ENCODE data around the gene SLC16A7.

Gene SLC16A7

DNA sequence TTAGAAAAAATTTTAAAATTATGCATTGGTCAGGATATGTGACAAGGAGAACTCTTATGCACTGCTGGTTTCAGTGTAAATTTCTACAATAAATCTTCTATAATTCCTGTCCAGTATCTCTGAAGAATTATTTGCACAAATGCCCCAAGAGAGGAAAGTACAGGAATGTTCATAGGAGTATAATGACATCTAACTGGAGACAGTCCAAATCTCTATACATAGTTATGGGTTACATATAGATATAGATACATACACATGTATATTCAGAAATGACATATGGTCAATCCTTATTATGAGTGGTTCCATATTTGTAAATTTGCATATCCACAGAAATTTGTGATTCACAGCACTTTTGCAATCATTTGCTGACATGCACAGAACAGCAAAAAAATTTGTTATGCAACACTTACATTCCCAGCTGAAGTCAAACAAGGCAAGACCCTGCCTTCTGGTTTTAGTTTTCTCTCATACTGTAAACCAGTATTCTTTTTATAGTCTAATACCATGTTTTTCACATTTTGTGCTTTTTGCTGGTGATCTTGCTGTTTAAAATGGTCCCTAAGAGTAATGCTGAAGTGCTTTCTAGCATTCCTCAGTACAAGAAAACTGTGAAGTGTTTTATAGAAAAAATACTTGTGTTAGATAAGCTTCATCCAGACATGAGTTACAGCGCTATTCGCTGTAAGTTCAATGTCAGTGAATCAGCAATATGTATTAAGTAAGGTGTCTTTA lies 103.8 kb downstream of the SLC16A7 start:
- no peaks in the 10 kb centered on the region for H3K9me3 Mint-ChIP-seq

GRCh38 chr12:59700153-59700450 lies 104.3 kb downstream of the SLC16A7 start:
- H3K27me3 Mint-ChIP-seq = no peaks in the 10 kb centered on the region
- no peak overlapping the region for H3K4me3 Mint-ChIP-seq
- DNase-seq (ENCODE audit: low spot score in 2 of 2) (no peak), ATAC-seq (replicated peaks; ENCODE audit: extremely low read depth, poor library complexity, severe bottlenecking) (no peak)
- peaks cover 12% of the 10 kb centered on the region for H3K4me1 Mint-ChIP-seq
- no peaks in the 10 kb centered on the region for H3K9me3 Mint-ChIP-seq
- H3K36me3 Mint-ChIP-seq (ENCODE audit: insufficient read depth) = no peaks in the 10 kb centered on the region
- no peak overlapping the region for H3K27ac Mint-ChIP-seq (ENCODE audit: low read depth)

More for the DNA sequence above, 103.8 kb downstream of the SLC16A7 start:
- Mint-ChIP-seq H3K27ac (ENCODE audit: low read depth) (no peak overlapping the region), H3K27me3 (no peaks in the 10 kb centered on the region), H3K4me3 (no peak overlapping the region), H3K4me1 (peaks cover 14% of the 10 kb centered on the region), H3K36me3 (ENCODE audit: insufficient read depth) (no peaks in the 10 kb centered on the region)
- no peak for DNase-seq (ENCODE audit: low spot score in 2 of 2)
- ATAC-seq (replicated peaks; ENCODE audit: extremely low read depth, poor library complexity, severe bottlenecking) = no peak

GRCh38 chr12:59708064-59708463 lies 112.2 kb downstream of the SLC16A7 start:
- ATAC-seq (replicated peaks; ENCODE audit: extremely low read depth, poor library complexity, severe bottlenecking) (no peak), DNase-seq (ENCODE audit: low spot score in 2 of 2) (no peak)
- Mint-ChIP-seq H3K4me3 (no peak overlapping the region), H3K27me3 (no peaks in the 10 kb centered on the region), H3K36me3 (ENCODE audit: insufficient read depth) (peaks cover 8% of the 10 kb centered on the region), H3K9me3 (no peaks in the 10 kb centered on the region), H3K4me1 (peaks cover 15% of the 10 kb centered on the region), H3K27ac (ENCODE audit: low read depth) (no peak overlapping the region)

DNA sequence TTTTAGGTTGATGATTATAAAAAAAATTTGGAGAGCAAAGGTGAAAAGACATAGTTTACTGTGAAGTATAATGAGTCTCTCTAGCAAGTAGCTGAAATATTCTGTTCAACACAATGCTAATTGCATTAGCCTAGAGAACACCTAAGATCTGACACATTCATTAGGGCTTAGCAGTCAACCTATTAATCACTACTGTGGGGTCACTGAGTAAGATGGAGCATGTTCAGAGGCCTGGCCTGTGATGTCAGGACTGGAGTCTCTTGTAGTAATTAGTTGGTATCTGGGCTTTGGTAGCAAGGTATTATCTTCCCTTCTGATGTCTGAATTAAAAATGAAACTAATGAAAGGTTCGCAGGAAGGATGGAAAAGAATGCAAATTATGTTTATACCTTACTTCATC lies 112.7 kb downstream of the SLC16A7 start:
- Mint-ChIP-seq H3K36me3 (ENCODE audit: insufficient read depth) (peaks cover 8% of the 10 kb centered on the region), H3K27me3 (no peaks in the 10 kb centered on the region), H3K27ac (ENCODE audit: low read depth) (no peak overlapping the region), H3K9me3 (no peaks in the 10 kb centered on the region), H3K4me1 (peaks cover 15% of the 10 kb centered on the region), H3K4me3 (no peak overlapping the region)
- DNase-seq (ENCODE audit: low spot score in 2 of 2) (no peak), ATAC-seq (replicated peaks; ENCODE audit: extremely low read depth, poor library complexity, severe bottlenecking) (no peak)

- no peak for DNase-seq (ENCODE audit: low spot score in 2 of 2)
- no peak for ATAC-seq (replicated peaks; ENCODE audit: extremely low read depth, poor library complexity, severe bottlenecking)
- no peaks in the 10 kb centered on the region for H3K27me3 Mint-ChIP-seq
- peaks cover 30% of the 10 kb centered on the region for H3K4me1 Mint-ChIP-seq
- peak overlapping the region; percentile 25 for H3K27ac Mint-ChIP-seq (ENCODE audit: low read depth)
- peaks cover 8% of the 10 kb centered on the region for H3K36me3 Mint-ChIP-seq (ENCODE audit: insufficient read depth)
- H3K4me3 Mint-ChIP-seq = no peak overlapping the region
- no peaks in the 10 kb centered on the region for H3K9me3 Mint-ChIP-seq
Observed at GRCh38 chr12:59710004-59710628, 114.3 kb downstream of the SLC16A7 start.

- Mint-ChIP-seq H3K9me3 (no peaks in the 10 kb centered on the region), H3K27me3 (no peaks in the 10 kb centered on the region), H3K4me1 (peaks cover 30% of the 10 kb centered on the region), H3K36me3 (ENCODE audit: insufficient read depth) (peaks cover 8% of the 10 kb centered on the region), H3K4me3 (no peak overlapping the region), H3K27ac (ENCODE audit: low read depth) (no peak overlapping the region)
- no peak for ATAC-seq (replicated peaks; ENCODE audit: extremely low read depth, poor library complexity, severe bottlenecking)
- DNase-seq (ENCODE audit: low spot score in 2 of 2) = no peak
Observed at GRCh38 chr12:59710964-59711363, 115.1 kb downstream of the SLC16A7 start.

GRCh38 chr12:59715434-59715833 lies 119.6 kb downstream of the SLC16A7 start:
- peaks cover 22% of the 10 kb centered on the region for H3K4me1 Mint-ChIP-seq
- no peaks in the 10 kb centered on the region for H3K27me3 Mint-ChIP-seq
- DNase-seq (ENCODE audit: low spot score in 2 of 2) = no peak
- no peak for ATAC-seq (replicated peaks; ENCODE audit: extremely low read depth, poor library complexity, severe bottlenecking)
- H3K9me3 Mint-ChIP-seq = no peaks in the 10 kb centered on the region
- H3K4me3 Mint-ChIP-seq = no peak overlapping the region
- peaks cover 2% of the 10 kb centered on the region for H3K36me3 Mint-ChIP-seq (ENCODE audit: insufficient read depth)
- H3K27ac Mint-ChIP-seq (ENCODE audit: low read depth) = no peak overlapping the region

- Mint-ChIP-seq H3K27me3 (no peaks in the 10 kb centered on the region), H3K4me3 (no peak overlapping the region), H3K9me3 (no peaks in the 10 kb centered on the region), H3K36me3 (ENCODE audit: insufficient read depth) (peaks cover 2% of the 10 kb centered on the region), H3K27ac (ENCODE audit: low read depth) (no peak overlapping the region), H3K4me1 (peaks cover 22% of the 10 kb centered on the region)
- DNase-seq (ENCODE audit: low spot score in 2 of 2) (no peak), ATAC-seq (replicated peaks; ENCODE audit: extremely low read depth, poor library complexity, severe bottlenecking) (no peak)
Observed at GRCh38 chr12:59716043-59716442, 120.2 kb downstream of the SLC16A7 start.

DNA sequence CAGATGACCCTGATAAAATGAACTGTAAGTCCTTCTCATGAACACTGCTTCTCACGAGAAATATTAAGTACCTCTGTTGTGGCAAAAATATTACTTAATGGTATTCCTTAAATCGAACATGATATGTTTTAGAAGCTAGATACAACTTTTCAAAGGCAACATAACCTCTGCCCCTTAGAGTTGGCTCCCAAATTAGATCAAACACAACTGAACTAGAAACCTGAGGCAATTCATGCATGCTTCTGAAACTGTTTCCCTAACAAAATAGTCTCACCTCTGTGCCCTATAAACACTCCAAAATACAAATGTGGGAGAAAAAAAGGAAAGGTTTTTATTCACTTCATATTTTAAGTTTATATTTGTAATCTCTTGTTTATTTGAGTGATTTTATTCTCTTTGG lies 121.6 kb downstream of the SLC16A7 start:
- no peak overlapping the region for H3K4me3 Mint-ChIP-seq
- DNase-seq (ENCODE audit: low spot score in 2 of 2) (no peak), ATAC-seq (replicated peaks; ENCODE audit: extremely low read depth, poor library complexity, severe bottlenecking) (no peak)
- no peak overlapping the region for H3K27ac Mint-ChIP-seq (ENCODE audit: low read depth)
- no peaks in the 10 kb centered on the region for H3K9me3 Mint-ChIP-seq
- H3K4me1 Mint-ChIP-seq = peaks cover 22% of the 10 kb centered on the region
- no peaks in the 10 kb centered on the region for H3K27me3 Mint-ChIP-seq
- H3K36me3 Mint-ChIP-seq (ENCODE audit: insufficient read depth) = no peaks in the 10 kb centered on the region

- H3K9me3 Mint-ChIP-seq = no peaks in the 10 kb centered on the region
- ATAC-seq (replicated peaks; ENCODE audit: extremely low read depth, poor library complexity, severe bottlenecking) (no peak), DNase-seq (ENCODE audit: low spot score in 2 of 2) (no peak)
- H3K4me3 Mint-ChIP-seq = no peak overlapping the region
- no peaks in the 10 kb centered on the region for H3K27me3 Mint-ChIP-seq
- H3K36me3 Mint-ChIP-seq (ENCODE audit: insufficient read depth) = no peaks in the 10 kb centered on the region
- H3K4me1 Mint-ChIP-seq = peaks cover 10% of the 10 kb centered on the region
- H3K27ac Mint-ChIP-seq (ENCODE audit: low read depth) = no peak overlapping the region
Observed at GRCh38 chr12:59719701-59720100, 123.9 kb downstream of the SLC16A7 start.

DNA sequence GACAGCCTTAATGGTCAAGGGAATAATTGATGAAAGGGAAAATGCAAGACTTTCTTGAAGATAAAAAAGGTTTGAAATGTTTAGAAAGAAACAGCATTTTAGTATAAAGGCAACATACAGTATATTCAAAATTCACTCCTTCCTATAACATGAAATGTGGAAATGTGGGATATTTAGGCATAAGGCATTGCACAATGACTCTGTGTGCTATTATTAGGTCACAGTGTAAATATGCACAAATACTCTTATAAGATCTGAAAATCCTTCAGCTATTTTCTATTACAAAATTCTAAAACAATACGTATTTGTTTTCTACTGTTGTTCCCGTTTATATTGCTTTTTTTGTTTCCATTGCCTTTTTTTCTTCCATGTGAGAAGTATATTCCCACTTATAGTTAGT lies 127.7 kb downstream of the SLC16A7 start:
- peaks cover 16% of the 10 kb centered on the region for H3K4me1 Mint-ChIP-seq
- H3K4me3 Mint-ChIP-seq = no peak overlapping the region
- no peak for ATAC-seq (replicated peaks; ENCODE audit: extremely low read depth, poor library complexity, severe bottlenecking)
- peaks cover 4% of the 10 kb centered on the region for H3K36me3 Mint-ChIP-seq (ENCODE audit: insufficient read depth)
- H3K27ac Mint-ChIP-seq (ENCODE audit: low read depth) = no peak overlapping the region
- no peaks in the 10 kb centered on the region for H3K27me3 Mint-ChIP-seq
- H3K9me3 Mint-ChIP-seq = no peaks in the 10 kb centered on the region
- no peak for DNase-seq (ENCODE audit: low spot score in 2 of 2)

GRCh38 chr12:59724011-59724695 lies 128.3 kb downstream of the SLC16A7 start:
- Mint-ChIP-seq H3K4me3 (no peak overlapping the region), H3K4me1 (peaks cover 16% of the 10 kb centered on the region), H3K27me3 (no peaks in the 10 kb centered on the region), H3K9me3 (no peaks in the 10 kb centered on the region), H3K36me3 (ENCODE audit: insufficient read depth) (peaks cover 4% of the 10 kb centered on the region), H3K27ac (ENCODE audit: low read depth) (no peak overlapping the region)
- DNase-seq (ENCODE audit: low spot score in 2 of 2) (no peak), ATAC-seq (replicated peaks; ENCODE audit: extremely low read depth, poor library complexity, severe bottlenecking) (no peak)

- H3K4me3 Mint-ChIP-seq = no peak overlapping the region
Observed at GRCh38 chr12:59733200-59733599, 137.4 kb downstream of the SLC16A7 start.

More at GRCh38 chr12:59733200-59733599, 137.4 kb downstream of the SLC16A7 start:
- H3K4me1 Mint-ChIP-seq = peaks cover 16% of the 10 kb centered on the region
- DNase-seq (ENCODE audit: low spot score in 2 of 2) (no peak), ATAC-seq (replicated peaks; ENCODE audit: extremely low read depth, poor library complexity, severe bottlenecking) (no peak)
- peaks cover 3% of the 10 kb centered on the region for H3K36me3 Mint-ChIP-seq (ENCODE audit: insufficient read depth)
- H3K9me3 Mint-ChIP-seq = no peaks in the 10 kb centered on the region
- H3K27me3 Mint-ChIP-seq = no peaks in the 10 kb centered on the region
- H3K27ac Mint-ChIP-seq (ENCODE audit: low read depth) = no peak overlapping the region

All from central memory CD8-positive, alpha-beta T cell (primary cell).